ENCODE data around the gene LDLRAD4.

- TF ChIP-seq CTCF (conservative IDR thresholded peaks at IDR 0.05; ENCODE audit: low read depth in 2 of 2), result no peak
- no peak for TF ChIP-seq EZH2 (IDR thresholded peaks at IDR 0.05; ENCODE audit: low read depth, unreplicated experiment)
- no peak for TF ChIP-seq JUNB (IDR thresholded peaks at IDR 0.05; ENCODE audit: unreplicated experiment)
- TF ChIP-seq ZNF114 (CRISPR knock-in tag; IDR thresholded peaks at IDR 0.05), result no peak
- no peak for TF ChIP-seq EZH2phosphoT487 (IDR thresholded peaks at IDR 0.05; ENCODE audit: unreplicated experiment)
- TF ChIP-seq REST (IDR thresholded peaks at IDR 0.05; ENCODE audit: unreplicated experiment), result no peak
- TF ChIP-seq ZNF331 (CRISPR knock-in tag; IDR thresholded peaks at IDR 0.05; ENCODE audit: low read depth), result no peak
- no peak for TF ChIP-seq CREB1 (CRISPR knock-in tag; IDR thresholded peaks at IDR 0.05; ENCODE audit: low read depth)
These were observed 82.2 kb downstream of the LDLRAD4 start for GRCh38 chr18:13300796-13301195.

Measured in GM23338 (cell line).